GM04503 (cell line): Measurements from ENCODE around the gene PCDH9.
"Not testable (repeated sequence)": the region's sequence is repeated elsewhere in the genome, so short reads cannot be mapped to it uniquely, and the experiment has no call there.

Source experiments
- DNase-seq: peaks from one replicate; pipeline ENCODE4 v3.0.0-alpha.2; 2012; ENCODE audit warnings: low read depth

Gene PCDH9

DNA sequence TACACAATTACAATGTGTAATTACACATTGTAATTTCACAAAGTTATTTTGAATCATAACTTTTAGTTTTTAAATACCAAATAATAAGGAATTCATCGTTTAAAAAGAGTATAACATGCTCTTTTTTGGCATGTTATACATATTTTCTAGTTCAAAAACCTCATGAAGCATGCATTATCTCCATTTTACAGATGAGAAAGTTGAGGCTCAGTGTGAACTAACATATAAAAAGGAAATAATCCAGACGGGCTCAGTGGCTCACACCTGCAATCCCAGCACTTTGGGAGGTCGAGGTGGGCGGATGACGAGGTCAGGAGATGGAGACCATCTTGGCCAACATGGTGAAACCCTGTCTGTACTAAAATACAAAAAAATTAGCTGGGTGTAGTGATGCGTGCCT is 107.9 kb downstream of the PCDH9 start:
- DNase-seq = no peak

GRCh38 chr13:67120872-67121531 is 109.1 kb downstream of the PCDH9 start:
- no peak for DNase-seq

DNA sequence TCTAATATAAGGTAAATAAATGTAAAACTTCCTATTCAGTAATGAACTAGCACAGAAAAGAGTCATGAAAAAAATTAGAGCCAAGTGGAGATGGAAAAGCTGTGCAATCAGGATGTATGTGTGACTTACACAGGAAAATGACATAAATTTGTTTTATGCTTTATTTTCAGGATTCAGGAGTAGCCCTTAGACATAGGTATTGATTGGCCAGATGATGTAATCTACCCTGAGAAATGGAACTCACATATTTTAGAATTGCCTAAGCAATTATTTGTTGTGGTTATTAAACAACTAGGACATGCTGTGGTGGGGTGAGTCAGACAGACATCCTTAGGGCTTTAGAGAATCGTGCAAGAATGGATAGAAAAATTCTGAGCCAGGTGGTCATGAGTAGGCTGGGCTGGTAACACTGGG is 110.6 kb downstream of the PCDH9 start:
- peak; percentile 20 for DNase-seq

GRCh38 chr13:67118277-67118676 is 111.9 kb downstream of the PCDH9 start:
- DNase-seq = no peak

DNA sequence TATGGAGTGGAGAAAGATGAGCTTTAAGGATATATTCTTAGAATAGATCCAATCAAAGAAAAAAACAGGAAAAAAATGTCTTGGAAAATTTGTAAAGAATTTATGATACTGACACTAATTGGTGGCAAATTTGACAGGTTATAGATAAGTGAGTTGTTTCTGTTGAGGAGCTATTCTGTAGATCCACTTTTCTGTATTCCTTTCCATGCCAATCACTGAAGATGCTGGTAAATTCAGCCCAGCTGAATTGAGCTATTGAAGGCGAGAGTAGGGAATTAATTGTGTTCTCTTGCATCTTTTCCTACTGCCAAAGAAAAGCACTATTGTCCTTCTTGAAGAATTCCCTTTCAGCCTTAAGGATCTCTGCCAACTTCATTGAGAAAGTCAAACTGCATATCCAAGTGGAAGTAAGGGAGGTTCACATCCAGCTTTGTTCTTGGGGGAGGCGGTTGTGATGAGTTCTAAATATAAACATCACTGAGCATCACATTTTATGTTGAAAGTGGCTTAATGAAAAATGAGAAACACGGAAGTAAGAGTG is 113.1 kb downstream of the PCDH9 start:
- no peak for DNase-seq

DNA sequence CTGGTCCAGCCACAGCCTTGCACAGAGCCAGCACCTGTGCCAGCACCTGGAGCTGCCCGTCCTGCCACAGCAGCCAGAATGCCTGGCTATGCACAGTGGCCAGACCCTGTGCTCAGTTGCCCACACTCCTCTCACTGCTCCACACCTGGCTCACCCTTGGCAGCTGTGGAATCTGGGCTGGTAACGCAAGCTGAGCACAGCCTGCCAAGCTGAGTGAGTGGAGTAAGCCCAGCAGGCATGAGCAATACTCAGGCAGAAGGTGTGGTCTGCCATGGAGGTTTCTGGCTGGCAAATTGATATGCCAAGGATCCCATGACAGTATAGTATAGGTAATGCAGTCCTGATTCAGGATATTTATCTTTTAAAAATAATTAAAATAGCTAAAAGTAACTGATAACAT is 122.2 kb downstream of the PCDH9 start:
- DNase-seq = no peak

DNA sequence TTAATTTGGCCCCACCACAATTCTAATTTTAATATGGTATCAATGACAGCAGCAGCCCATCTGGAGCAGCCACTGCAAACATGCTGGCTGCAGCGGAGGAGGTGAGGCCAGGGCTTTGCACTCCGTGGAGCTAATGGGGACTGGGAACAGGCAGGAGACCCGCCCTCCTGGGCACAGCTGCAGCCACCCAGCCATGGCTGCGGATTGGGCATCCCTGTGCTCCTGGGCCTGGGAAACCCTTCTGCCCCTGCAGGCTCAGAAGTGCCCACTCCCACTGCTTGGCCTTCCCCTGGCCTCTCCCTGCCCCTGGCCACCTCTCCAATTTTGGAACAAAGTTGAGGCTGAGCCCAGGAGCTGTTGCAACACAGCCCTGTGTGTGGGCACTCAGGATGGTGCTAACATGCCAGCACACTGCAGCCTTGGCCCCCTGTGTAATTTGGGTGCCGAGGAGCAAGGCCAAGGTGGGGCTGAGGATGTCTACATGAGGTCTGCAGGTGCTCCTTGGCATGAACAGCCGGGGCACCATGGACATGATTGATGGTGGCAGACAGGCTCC is 123.6 kb downstream of the PCDH9 start:
- no peak for DNase-seq

GRCh38 chr13:67101730-67102467 is 128.2 kb downstream of the PCDH9 start:
- no peak for DNase-seq

DNA sequence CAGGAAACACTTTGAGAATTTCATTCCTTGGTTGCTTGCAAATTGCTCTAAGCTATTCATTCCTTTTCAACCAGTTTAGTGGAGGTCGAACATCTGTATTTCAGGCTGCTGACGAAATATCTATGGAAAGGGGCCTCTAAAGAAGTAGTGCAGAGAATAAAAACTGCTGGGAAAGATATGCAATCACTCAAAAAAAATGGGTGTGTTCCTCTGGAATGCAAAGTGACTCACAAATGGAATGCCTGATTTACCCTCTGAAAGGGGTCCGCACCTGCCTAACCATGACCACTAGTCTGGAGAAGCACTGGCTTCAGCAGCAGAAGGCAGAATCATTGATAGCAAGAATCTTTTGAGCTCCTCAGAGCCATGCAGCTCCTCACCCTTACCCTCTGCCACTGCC is 129.4 kb downstream of the PCDH9 start:
- no peak for DNase-seq

DNA sequence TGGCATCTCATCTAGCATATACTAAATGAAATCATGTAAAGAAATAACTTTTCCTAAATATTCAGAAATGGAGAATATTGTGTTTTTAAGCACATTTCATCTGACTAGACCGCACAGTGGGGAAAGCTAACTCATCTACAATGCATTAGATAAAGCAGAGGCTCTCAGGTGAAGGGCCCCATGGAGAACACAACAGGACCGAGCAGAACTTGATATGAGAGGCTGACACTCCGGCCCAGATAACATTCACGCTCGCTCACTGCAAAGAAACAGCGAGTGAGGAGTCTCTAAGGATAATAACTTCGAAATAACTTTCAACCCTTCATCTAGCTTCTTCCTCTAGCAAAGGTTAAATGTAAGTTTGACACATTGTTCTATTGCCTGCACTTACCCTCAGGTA is 130.6 kb downstream of the PCDH9 start:
- no peak for DNase-seq

GRCh38 chr13:67097892-67098452 is 132.2 kb downstream of the PCDH9 start:
- DNase-seq = no peak

DNA sequence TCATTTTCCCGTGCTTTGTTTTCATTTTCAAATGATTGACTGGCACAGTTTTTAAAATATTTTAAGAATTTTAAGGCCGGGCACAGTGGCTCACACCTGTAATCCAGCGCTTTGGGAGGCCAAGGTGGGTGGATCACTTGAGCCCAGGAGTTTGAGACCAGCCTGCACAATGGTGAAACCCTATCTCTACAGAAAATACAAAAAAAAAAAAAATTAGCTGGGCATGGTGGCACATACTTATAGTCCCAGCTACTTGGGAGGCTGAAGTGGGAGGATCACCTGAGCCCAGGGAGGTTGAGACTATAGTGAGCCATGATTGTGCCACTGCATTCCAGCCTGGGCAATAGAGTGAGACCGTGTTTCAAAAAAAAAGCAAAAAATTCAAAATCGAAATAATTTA is 133.2 kb downstream of the PCDH9 start:
- DNase-seq = not testable (repeated sequence)

- no peak for DNase-seq
Observed at GRCh38 chr13:67096418-67096817, 133.7 kb downstream of the PCDH9 start.

DNA sequence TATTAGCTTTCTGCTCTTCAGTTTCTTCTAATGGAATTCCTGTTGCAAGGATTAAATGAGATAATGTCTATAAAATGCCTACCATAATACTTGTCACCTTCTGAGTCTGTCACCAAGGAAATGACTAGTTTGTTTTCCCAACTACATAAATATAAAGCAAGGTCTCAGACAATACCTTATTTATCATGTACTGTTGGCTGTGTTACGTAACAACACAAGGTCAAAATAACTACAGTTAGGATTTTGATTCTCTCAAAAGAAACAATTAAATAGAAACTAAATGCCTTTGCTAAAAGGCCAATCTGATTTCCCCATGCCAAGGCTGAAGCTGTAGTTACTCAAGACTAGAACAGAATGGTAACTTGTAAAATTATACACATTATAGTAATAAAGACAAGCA is 134.5 kb downstream of the PCDH9 start:
- DNase-seq = no peak

DNA sequence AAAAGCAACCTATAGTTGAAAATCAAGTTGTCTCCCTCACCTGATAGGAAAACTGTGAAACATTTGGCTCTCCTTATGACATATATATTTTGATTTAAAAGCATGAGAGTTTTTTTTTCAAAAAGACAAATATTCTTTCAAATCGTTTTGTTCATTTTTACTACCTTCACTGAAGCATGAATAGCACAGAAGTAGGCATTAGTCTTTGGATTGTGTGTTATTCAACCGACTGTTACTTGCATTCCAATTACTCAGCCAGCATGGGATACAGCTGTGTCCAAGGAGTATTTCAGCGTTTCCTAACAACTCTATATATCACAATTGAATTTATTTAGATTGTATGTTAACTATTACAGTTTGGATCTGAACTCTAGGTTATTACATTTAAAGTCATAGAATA is 135.2 kb downstream of the PCDH9 start:
- no peak for DNase-seq

GRCh38 chr13:67094078-67094477 is 136.1 kb downstream of the PCDH9 start:
- DNase-seq = no peak

DNA sequence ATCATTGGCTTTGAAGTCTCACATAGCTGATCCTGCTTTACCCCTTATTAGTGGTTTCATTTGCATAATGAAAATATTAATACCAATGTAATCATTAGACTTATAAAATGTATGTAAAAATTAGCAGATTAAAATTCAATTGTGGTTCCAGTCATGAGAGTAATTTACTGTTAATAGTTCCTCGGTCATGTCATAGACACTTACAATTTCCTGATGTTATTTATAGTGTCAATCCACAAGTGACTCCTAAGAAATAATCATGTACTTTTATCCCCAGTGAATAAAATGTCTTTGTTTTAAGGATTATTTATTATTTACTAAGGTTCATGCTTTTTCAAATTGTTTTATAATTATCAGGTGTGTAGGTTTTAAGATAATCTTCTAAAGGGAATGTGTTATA is 138.5 kb downstream of the PCDH9 start:
- no peak for DNase-seq

DNA sequence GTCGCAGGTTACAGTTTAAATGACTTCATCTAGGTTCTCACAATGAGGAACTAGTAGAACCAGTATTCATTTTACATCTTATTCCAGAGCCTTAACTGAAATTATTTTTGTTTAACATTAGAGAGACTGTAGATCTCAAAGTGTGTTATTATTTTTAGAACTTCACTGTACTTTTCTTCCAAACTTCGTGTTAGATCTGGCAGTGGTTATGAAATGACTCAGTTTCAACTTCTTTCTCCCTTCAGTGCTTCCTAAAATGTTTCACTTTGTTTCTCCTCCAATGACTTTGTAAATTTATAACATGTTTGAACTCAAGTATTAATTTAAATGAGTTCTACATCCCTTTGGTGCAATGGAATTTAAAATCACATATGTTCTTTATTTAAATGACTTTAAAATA is 139.3 kb downstream of the PCDH9 start:
- no peak for DNase-seq

GRCh38 chr13:67087527-67087926 is 142.6 kb downstream of the PCDH9 start:
- DNase-seq = no peak

DNA sequence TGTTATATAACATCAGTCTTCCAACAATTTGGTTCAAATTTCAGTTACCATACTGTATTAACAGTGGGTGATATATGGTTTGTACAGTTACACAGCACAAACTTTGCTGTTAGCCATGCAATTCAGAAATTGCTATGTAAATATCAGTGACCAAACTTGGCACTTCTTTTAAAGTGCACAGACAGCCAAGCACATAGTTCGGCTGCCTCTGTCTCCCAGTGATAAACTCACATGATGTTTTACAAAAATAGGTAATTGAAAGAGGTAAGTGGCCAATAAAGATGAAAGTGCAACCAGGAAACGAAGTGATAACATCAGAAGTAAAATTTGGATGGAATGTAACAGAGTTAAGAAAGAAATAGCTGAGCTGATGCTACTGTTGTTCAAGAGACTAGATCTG is 143.9 kb downstream of the PCDH9 start:
- no peak for DNase-seq

DNA sequence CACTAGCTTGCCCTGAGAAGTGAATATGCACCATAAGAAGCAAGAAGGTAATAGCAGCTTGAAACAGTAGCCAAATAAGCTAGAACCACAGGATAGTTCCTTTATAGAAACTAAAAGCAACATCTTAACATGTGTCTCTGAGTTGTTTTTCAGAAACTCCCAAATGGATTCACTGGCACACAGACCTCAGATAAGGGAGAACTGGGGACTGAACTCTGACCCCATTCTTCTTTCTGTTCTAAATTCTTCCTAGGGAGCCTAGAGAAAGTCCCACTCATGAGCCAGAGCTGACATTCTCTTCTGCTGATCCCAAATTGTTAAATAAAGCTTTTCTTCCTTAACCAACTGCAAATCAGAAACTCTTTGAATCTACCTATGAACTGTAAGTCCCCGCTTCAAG is 146.1 kb downstream of the PCDH9 start:
- DNase-seq = no peak

DNA sequence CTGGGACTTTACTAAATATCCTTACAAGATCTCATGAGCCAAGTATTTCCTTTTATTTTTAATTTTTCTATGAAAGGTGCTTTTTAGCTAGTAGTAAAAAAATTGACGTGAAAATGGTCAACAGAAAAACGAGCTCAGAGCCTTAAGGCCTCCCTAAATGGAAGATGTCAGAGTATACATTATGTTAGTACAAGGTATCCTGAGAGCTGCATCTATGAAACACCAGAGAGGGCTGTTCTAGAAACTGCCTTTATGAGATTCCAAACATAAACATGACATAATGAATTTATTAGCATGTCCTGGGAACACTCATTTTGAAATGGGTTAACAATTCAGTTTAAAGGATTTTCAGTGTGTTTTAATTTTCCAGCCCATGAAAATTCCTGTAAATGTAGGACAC is 146.6 kb downstream of the PCDH9 start:
- DNase-seq = no peak

- no peak for DNase-seq
Observed at GRCh38 chr13:67080351-67080750, 149.8 kb downstream of the PCDH9 start.
